ENCODE results near the gene WNT11. TPM values are rescaled to one million over a fixed set of nuclear protein-coding genes. Genes with fewer than 3 reads are reported as not detected.

Gene WNT11
- total and polyA plus RNA-seq, 9 donors, result 10.1 to 24.8 (median 14.1) TPM

DNA sequence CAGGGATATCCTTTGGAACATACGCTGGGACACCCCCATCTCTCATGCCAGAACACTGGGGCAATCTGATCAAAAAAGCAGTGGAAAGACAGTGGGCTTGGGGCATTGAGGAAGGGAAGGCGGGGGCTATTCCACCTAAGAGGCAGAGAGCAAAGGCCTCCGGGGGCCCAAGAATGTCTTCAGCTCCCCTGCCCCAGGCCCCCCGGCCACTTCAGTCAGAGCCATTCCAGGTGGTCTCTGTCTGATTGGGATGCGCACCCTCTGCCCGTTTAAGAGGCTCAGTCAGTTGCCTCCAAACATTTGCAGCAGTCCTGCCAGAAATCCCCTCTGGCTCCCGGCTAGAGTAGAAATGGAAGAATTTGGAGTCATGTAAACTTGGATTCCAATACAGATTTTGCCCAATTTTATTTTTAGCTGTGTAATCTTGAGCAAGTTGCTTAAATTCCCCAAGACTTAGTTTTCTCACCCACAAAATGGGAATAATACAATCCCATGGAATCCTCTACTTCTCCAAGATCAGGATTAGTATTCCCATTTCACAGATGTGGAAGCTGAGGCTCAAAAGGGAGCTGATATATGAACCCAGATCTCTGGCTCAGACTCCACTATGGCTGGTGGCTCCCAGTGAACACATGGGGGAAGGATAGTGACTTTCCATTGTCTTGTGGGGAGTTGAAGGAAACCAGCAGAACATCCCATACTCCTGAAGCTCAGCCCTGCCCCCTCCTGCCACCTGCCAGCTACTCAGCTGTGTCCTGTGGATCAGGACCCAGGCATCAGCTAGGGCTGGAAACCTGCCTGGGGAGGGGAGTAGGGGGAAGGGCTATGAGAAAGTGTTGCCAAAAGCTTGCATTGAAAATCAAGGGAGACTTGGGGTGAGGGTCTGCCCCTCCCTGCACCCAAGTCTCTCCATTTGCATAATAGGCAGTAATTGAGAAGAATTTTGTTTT lies 6.1 kb upstream of the WNT11 start:
- no peak for DNase-seq
- H3K4me3 ChIP-seq (ENCODE audit: low read length), result no peak overlapping the region
- peaks cover 55% of the 10 kb centered on the region for H3K27me3 ChIP-seq (ENCODE audit: control insufficient read depth, insufficient read depth, low read length)
- no peak overlapping the region for H3K27ac ChIP-seq (ENCODE audit: low read length)
- H3K4me1 ChIP-seq (ENCODE audit: control insufficient read depth, insufficient read depth, low read length), result peaks cover 46% of the 10 kb centered on the region
- 77% methylated on average over 4 of the region's 7 CpGs for WGBS (ENCODE audit: insufficient coverage)
- no peaks in the 10 kb centered on the region for H3K9me3 ChIP-seq (replicated peaks; ENCODE audit: control insufficient read depth, low read depth, low read length)
- H3K36me3 ChIP-seq (ENCODE audit: control insufficient read depth, insufficient read depth, low read length), result no peaks in the 10 kb centered on the region

DNA sequence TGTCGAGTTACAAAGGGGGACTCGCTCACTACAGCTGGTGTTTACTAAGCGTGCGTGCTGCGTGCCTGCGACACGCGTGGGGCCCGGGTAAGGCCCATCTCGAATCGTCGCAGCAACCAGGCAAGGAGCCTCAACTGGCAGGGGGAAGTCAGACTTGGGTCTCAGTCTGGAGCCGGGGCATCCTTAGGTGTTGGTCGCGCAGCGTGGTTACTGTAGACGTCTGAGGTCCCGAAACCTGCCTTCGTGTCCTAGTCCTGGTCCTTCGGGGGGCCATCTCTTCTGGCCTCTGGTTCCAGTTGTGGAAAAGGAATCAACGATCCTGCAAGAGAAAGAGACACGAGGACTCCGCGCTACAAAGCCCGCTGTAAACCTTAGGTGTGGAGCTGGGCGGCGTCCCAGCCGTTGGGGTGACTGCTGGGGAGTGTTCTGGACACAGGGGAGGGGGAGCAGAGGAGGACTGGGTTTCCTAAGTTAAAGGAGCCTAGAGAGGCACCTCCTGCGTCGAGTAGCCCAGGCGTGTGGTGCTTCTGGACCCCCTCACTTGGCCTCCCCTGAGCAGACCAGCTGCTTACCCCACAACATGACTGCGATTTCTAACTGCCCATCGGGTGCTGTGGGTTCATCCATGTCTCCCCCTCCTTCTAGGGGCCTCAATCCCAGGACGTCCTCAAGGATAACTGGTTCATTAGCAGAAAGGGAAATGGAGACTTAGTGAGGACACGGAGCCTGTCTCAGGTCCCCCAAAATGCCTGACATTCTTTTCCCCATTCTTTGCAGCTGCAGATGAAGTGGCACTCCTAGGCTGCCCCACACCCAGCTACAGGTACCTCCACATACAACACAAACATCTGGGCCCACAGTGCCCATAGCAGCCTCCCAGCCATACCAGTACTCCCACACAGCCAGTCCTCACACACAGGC lies 4.9 kb upstream of the WNT11 start:
- DNase-seq, result no peak
- WGBS (ENCODE audit: insufficient coverage), result 19% methylated on average over 30 of the region's 35 CpGs
- Histone ChIP-seq H3K9me3 (replicated peaks; ENCODE audit: control insufficient read depth, low read depth, low read length) (no peaks in the 10 kb centered on the region), H3K4me1 (ENCODE audit: control insufficient read depth, insufficient read depth, low read length) (peaks cover 47% of the 10 kb centered on the region), H3K4me3 (ENCODE audit: low read length) (peak overlapping the region; percentile 37), H3K27ac (ENCODE audit: low read length) (no peak overlapping the region), H3K27me3 (ENCODE audit: control insufficient read depth, insufficient read depth, low read length) (peaks cover 64% of the 10 kb centered on the region), H3K36me3 (ENCODE audit: control insufficient read depth, insufficient read depth, low read length) (no peaks in the 10 kb centered on the region)

DNA sequence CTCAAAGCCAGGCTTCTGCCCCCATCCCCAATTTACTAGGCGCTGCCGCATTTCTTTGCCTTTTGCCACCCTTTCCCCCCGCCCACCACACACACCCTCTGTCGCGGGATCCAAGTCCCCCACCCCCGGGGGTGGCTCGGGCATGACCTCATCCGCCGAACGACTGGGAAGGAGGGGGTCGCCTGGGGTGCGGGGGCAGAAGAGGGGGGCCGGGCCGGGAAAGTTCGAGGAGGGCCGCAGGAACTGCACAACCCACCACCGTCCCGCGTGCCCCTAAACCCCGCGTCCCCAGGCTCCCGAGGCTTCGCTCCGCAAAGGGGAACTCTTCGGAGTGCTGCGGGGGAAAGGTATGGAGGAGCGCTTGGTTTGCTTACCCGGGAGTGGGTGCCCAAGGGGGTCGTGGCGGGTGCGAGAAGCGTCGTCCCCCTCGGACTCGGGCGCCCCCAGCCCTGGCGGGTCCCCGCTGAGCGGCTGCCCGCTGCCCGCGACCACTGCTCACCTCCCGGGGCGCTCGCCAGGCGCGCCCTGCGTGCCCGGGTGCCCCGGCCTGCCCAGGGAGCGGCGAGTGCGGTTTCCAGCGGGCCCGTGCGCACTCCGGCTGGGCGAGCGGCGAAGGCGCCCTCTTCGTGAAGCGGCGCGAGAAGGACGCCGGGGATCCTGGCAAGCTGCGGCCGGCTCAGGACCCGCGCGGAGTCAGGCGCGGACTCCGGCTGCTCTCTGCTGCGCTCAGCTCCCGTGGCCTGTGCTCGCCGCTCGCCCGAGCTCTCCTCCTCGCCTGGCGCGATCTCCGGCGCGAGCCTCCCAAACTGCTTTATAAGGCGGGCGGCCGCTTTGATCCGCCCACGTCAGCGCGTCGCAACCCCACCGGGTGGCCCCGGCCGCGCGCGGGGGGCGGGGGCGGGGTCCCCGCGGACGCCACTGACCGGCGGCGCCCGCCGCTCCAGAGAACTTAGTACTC lies 4.0 kb upstream of the WNT11 start:
- Histone ChIP-seq H3K4me3 (ENCODE audit: low read length) (peak overlapping the region; percentile 69), H3K27ac (ENCODE audit: low read length) (no peak overlapping the region), H3K4me1 (ENCODE audit: control insufficient read depth, insufficient read depth, low read length) (peaks cover 53% of the 10 kb centered on the region), H3K9me3 (replicated peaks; ENCODE audit: control insufficient read depth, low read depth, low read length) (no peaks in the 10 kb centered on the region), H3K27me3 (ENCODE audit: control insufficient read depth, insufficient read depth, low read length) (peaks cover 74% of the 10 kb centered on the region), H3K36me3 (ENCODE audit: control insufficient read depth, insufficient read depth, low read length) (no peaks in the 10 kb centered on the region)
- under 1% methylated on average over 94 of the region's 111 CpGs for WGBS (ENCODE audit: insufficient coverage)
- peak; percentile 94 for DNase-seq

DNA sequence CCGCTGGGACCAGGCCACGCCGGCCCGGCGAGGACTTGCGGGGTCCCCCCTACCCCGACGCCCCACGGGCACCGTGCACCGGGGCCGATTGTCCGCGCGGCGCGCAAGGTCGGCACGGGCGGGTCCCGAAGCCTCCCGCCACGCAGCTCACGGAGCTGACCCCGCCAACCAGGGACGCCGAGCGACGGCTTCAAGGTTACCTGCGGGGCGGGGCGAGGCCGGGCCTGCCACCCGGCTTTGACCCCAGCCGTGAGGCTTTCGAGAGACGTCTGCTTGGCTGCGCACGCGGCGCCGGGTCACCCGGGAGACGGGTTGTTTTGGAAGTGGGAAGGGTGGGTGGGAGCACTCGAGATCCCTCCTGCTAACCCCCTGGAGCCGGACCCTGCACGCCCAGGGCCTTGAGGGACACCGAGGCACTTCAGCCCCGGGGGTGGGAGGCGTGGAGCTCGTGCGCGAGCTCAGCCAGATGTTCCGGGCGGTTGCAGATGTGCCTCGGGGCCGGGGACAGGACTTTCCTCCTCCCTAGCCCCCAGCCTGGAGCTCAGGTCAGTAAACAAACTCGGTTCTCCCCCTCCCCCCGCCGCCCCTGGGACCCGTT lies 3.2 kb upstream of the WNT11 start:
- H3K36me3 ChIP-seq (ENCODE audit: control insufficient read depth, insufficient read depth, low read length), result no peaks in the 10 kb centered on the region
- no peak overlapping the region for H3K27ac ChIP-seq (ENCODE audit: low read length)
- peaks cover 50% of the 10 kb centered on the region for H3K4me1 ChIP-seq (ENCODE audit: control insufficient read depth, insufficient read depth, low read length)
- whole genome bisulfite sequencing (ENCODE audit: insufficient coverage), result under 1% methylated on average over 52 of the region's 61 CpGs
- DNase-seq, result peak; percentile 47
- peaks cover 81% of the 10 kb centered on the region for H3K27me3 ChIP-seq (ENCODE audit: control insufficient read depth, insufficient read depth, low read length)
- H3K4me3 ChIP-seq (ENCODE audit: low read length), result peak overlapping the region; percentile 69
- H3K9me3 ChIP-seq (replicated peaks; ENCODE audit: control insufficient read depth, low read depth, low read length), result no peaks in the 10 kb centered on the region

DNA sequence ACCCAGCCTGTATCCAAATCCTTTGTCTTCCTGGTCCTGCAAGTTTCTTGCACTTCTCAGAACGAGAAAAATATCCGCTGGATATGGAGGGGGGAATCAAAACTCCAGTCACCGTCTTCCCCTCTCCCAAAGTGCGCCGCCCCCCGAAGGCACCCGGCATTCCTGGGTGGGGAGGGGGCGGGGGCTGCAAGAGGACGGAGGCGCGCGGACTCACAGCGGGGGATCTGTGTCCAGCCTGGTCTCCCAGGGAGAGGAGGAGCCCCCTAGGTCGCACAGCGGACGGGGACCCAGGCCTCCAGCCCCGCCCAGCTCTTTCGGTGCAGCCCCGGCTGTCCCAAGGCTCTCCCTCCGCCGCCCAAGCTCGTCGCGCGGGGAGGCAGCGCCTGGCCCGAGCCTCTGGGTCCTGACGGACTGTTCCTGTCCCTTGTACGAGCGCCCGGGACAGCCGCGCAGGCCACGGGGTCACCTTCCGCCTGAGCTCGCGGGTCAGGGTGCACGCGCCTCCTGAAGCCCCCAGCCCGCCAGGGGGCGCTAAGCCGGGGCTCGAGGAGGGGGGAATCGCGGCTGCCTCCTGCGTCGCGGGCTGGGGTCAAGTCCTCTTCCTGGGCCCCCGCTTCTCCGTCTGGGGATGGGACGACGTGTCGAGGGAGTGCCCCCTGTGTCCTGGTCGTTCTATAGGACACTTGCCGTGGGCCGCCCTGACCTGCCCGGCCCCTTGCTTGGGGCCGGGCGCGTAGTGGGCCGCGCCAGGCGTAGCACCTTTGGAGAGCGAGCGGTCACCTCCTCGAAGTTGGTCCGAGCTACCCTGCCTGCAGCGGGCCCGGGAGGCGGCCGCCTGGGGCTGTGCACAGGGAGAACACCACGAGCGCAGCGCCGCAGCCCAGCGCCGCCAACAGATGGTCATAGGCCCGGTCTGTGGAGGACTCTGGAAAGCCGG lies 2.4 kb upstream of the WNT11 start:
- Histone ChIP-seq H3K27me3 (ENCODE audit: control insufficient read depth, insufficient read depth, low read length) (peaks cover 86% of the 10 kb centered on the region), H3K4me1 (ENCODE audit: control insufficient read depth, insufficient read depth, low read length) (peaks cover 50% of the 10 kb centered on the region), H3K27ac (ENCODE audit: low read length) (peak overlapping the region; percentile 51), H3K4me3 (ENCODE audit: low read length) (peak overlapping the region; percentile 69), H3K9me3 (replicated peaks; ENCODE audit: control insufficient read depth, low read depth, low read length) (no peaks in the 10 kb centered on the region), H3K36me3 (ENCODE audit: control insufficient read depth, insufficient read depth, low read length) (peaks cover under 1% of the 10 kb centered on the region)
- WGBS (ENCODE audit: insufficient coverage), result under 1% methylated on average over 68 of the region's 79 CpGs
- peak; percentile 85 for DNase-seq

DNA sequence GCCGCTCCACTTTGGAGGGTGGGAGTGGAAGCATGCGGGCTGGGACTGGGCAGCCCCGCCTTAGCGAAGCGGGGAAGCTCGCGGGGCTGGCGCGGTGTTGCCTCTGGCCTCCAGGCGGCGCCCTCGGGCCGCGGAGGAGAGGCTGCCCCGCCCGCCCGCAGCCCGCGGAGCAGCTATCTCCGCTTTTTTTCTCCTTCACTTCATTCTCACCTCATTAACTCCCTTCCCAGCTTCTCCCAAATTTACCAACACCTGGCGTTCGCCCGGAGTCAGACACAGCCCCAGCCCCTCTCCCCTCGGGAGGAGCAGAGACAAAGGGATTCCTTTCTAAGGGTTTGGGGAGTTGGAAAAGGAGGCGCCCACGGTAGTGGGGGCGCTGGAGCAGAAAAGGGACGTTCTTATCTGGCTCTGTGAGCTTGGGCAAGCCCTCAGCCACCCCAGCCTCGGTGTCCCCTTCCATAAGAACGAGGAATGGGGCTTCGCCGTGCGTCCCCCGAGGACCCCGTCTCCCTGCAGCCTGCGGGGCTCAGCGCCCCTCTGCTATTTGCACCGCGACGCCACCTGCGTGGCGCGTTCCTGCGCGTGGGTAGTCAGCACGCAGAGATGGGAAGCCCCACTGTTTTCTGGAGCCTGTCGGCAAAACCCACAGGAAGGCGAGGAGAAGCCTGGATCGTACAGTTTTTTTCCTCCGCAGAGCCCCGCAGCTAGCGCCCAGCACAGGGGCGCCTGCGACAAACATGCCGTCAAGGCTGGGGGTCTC lies 1.5 kb upstream of the WNT11 start:
- under 1% methylated on average over 48 of the region's 55 CpGs for WGBS (ENCODE audit: insufficient coverage)
- no peaks in the 10 kb centered on the region for H3K9me3 ChIP-seq (replicated peaks; ENCODE audit: control insufficient read depth, low read depth, low read length)
- H3K27me3 ChIP-seq (ENCODE audit: control insufficient read depth, insufficient read depth, low read length), result peaks cover 80% of the 10 kb centered on the region
- H3K27ac ChIP-seq (ENCODE audit: low read length), result no peak overlapping the region
- H3K4me3 ChIP-seq (ENCODE audit: low read length), result peak overlapping the region; percentile 69
- H3K36me3 ChIP-seq (ENCODE audit: control insufficient read depth, insufficient read depth, low read length), result peaks cover 3% of the 10 kb centered on the region
- H3K4me1 ChIP-seq (ENCODE audit: control insufficient read depth, insufficient read depth, low read length), result peaks cover 50% of the 10 kb centered on the region
- DNase-seq, result peak; percentile 91

DNA sequence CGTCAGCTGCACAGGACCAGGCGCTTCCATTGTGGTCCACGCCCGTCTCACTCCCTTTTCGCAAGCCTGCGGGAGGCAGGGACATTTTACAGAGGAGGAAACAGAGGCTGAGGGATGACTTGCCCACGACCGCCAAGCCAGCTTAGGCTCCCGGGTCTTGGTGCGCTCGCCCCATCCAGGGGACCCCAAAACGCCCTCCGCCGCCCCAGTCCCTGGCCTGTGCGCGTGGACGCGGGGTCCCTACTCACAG lies 300 bp downstream of the WNT11 start:
- Histone ChIP-seq H3K4me3 (ENCODE audit: low read length) (peak overlapping the region; percentile 50), H3K36me3 (ENCODE audit: control insufficient read depth, insufficient read depth, low read length) (peaks cover 3% of the 10 kb centered on the region), H3K4me1 (ENCODE audit: control insufficient read depth, insufficient read depth, low read length) (peaks cover 44% of the 10 kb centered on the region), H3K27me3 (ENCODE audit: control insufficient read depth, insufficient read depth, low read length) (peaks cover 62% of the 10 kb centered on the region), H3K27ac (ENCODE audit: low read length) (peak overlapping the region; percentile 42), H3K9me3 (replicated peaks; ENCODE audit: control insufficient read depth, low read depth, low read length) (no peaks in the 10 kb centered on the region)
- DNase-seq, result no peak
- 21% methylated on average over 15 of the region's 18 CpGs for WGBS (ENCODE audit: insufficient coverage)

DNA sequence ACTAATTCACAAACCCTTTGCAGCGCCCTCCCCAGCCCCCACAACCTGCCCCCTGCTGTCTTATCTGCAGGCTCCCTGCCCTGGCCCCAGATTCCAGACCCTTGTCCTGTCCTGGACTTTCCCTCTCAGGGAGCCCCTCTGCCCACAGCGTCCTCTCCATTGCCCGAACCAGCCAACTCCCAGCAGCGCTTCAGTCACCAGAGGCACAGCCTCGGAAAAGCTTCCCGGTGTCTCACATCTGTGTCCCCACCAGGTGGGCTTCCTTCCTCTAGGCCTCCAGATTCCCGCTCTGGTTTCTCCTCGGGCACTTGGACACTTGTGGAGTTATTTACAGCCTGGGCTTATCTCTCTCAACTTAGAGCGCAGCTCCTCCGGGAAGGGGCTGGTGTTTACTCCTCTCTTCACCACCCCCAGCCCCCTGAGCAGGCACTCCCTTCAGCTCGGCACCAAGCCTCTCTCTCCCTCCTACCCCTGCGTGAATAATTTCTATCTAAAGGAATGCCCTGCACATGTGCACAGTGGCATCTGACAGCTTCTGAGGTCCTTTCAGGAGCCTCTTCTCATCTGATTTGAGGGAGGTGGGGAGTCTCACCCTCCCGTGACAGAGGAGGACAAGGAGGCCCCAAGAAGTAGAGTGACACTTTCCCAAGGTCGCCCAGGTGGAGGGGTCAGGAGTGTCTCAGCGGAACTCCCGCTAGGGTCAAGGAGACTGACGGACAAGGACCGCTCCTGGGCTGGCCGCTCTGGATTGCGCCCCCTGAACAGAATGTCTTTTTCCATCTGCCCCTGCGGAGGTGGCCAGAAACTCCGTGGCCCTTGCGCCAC lies 838 bp downstream of the WNT11 start:
- H3K4me1 ChIP-seq (ENCODE audit: control insufficient read depth, insufficient read depth, low read length), result peaks cover 41% of the 10 kb centered on the region
- H3K27me3 ChIP-seq (ENCODE audit: control insufficient read depth, insufficient read depth, low read length), result peaks cover 59% of the 10 kb centered on the region
- DNase-seq, result no peak

More for the DNA sequence above, 838 bp downstream of the WNT11 start:
- peaks cover 3% of the 10 kb centered on the region for H3K36me3 ChIP-seq (ENCODE audit: control insufficient read depth, insufficient read depth, low read length)
- H3K9me3 ChIP-seq (replicated peaks; ENCODE audit: control insufficient read depth, low read depth, low read length), result no peaks in the 10 kb centered on the region
- H3K4me3 ChIP-seq (ENCODE audit: low read length), result peak overlapping the region; percentile 50
- peak overlapping the region; percentile 42 for H3K27ac ChIP-seq (ENCODE audit: low read length)
- WGBS (ENCODE audit: insufficient coverage), result 58% methylated on average over 23 of the region's 23 CpGs

Measured in muscle of leg (tissue), 11 donors.